Activated naive CD4-positive, alpha-beta T cell (primary cell): Measurements from ENCODE around the gene DRG2.

Experiments used
- DNase-seq, 4 experiments: peaks; one replicate each; lab custom pipeline; 2025; lab: John Stamatoyannopoulos, UW

The DRG2 gene

DNA sequence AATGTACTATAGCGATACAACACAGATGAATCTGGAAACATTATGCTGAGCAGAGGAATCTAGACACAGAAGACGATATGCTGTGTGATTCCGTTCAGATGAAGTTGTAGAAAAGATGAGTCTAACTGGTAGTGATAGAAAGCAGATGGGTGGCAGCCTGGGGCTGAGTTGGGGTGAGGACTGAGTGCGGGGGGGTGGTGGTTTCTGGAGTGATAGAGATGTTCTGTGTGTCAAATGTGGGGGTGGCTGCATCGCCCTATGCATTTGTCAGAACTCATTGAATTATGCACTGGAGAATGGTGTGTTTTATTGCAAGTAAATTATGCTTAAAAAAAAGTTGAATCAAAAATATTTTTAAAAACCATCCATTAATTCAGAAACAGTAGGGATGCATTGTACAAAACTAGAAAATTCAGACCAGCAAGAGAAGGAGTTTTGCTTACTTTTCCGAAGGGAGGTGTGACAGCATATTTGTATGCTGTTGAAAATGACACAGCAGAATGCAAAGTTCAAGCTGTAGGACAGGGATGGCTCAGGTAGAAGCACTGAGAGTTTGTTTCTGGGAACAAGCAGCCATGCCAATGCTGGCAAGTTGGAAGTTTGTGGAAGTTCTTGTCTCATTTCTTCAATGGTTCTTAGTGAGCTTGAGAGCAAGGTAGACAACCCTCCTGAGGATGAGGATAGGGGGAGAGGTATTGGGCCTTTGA is 13.0 kb upstream of the DRG2 start:
- no peak for DNase-seq

DNA sequence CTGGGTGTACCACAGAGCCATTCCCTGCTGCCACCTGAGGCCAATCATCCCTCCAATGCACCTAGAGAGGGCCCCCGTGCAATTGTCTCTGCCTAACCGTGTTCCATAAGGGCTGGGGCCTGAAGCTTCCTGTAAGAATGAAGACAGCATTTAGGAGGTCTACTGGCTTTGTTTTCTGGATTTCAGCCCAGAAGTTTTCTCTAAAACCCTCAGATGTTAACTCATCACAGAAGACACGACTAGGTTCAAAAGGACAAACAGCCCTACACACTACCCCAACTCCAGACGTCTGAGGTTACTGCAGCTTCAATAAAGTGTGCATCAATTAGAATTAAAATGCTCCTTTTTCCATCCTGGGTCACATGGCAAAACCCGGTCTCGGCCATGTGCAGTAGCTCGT is 10.8 kb upstream of the DRG2 start:
- no peak for DNase-seq

DNA sequence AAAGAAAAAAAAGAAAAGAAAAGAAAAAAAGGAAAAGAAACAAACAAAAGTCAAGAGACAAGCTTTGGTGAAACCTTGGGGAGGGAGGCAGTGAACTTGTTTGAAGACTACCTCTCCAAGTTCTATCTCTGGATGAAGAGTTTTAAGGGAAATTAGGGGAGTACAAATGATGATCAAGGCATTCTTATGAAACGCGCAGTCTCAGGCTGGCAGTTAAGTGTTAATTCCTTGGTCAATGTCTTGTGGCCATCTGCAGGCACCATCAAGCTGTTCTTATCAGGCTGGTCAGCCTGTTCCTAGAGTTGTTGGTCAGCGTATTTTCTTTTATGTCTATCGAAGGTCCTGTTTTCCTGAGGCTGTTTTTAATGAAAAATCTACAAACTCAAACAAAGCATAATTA is 8.2 kb upstream of the DRG2 start:
- DNase-seq = no peak

DNA sequence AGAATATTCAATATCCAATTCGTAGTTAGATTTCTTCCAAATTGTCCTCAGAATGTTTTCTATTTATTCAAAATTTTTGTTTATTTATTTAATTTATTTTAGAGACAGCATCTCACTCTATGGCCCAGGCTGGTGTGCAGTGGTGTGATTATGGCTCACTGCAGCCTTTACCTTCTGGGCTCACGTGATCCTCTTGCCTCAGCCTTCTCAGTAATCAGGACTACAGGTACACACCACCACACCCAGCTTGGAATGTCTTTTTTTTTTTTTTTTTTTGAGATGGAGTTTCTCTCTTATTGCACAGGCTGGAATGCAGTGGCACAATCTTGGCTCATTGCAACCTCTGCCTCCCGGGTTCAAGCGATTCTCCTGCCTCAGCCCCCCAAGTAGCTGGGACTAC is 3.5 kb upstream of the DRG2 start:
- DNase-seq = no peak

DNA sequence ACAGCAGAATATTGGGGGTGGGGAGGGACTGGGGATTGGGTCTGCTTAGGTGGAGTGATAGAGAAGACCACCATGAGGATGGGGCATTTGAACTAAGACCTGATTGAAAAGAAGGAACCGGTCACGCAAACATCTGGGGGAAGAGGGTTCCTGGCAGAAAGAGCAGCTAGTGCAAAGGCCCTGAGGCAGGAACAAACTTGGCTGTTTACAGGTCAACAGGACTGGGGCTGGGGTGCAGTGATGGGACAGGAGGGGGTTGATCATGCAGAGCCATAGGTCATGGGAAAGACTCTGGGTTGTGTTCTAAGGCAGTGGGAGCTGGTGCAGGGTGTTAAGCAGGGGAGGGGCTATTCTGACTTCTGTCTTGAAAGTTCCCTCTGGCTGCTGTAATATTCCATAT is 1.9 kb downstream of the DRG2 start:
- DNase-seq = no peak

DNA sequence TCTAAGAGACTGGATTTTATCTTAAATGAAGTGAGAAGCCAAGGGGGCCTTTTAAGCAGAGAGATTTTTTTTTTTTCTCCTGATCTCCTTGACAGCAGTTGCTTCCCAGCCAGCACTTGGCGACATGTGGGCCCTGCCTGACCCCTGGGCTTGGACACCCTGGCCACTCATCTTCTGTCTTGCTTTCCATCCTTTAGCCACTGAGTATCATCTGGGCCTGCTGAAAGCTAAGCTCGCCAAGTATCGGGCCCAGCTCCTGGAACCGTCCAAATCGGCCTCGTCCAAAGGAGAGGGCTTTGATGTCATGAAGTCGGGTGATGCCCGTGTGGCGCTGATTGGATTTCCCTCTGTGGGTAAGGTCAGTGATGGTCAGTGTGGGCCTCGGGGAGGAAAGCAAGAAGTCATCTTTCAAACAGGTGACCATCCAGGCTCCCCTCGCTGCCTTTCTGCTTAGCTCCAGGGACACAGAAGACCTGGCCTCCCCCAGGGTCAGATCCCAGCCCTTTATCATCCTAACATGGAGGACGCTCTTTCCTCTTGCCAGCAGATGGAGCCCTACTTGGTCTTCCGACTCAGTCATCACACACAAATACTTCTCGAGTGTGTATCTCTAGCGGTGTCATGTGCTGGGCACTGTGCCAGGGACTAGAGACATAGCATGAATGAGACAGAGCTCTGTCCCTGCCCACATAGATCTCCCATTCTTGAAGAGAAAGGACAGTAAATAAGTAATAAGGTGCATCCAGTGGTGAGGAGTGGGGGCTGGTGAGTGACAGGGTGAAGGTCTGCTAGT is 6.1 kb downstream of the DRG2 start:
- DNase-seq = no peak

DNA sequence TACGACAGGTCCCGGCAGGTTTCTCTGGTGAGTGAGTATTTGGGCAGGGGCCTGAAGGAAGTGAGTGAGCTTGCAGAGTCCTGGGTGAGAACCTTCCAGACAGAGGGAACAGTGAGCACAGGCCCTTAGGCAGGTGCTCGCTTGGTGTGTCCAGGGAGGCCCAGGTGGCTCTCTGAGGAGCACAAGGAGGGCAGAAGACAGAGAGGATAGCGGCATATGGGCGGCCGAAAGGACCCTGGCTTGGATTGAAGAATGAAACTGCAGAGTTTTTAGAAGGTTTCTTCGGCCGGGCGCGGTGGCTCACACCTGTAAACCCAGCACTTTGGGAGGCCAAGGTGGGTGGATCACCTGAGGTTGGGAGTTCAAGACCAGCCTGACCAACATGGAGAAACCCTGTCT is 6.7 kb downstream of the DRG2 start:
- no peak for DNase-seq

DNA sequence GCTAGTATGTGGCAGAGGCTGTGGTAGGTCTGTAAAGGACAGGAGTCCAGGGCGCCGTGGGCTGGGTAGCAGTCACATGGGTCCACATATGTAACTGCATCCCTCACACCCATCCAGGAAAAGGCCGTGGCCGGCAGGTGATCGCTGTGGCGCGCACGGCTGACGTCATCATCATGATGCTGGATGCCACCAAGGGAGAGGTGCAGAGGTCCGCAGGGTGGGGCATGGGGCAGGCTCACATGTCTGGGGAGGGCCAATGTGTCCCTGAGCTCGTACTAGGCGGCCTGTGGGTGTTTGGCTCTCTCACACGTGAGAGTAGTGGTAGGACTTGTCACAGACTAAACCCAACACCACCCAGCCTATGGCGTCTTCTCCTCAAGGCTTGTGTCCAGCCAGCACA is 11.8 kb downstream of the DRG2 start:
- no peak for DNase-seq

DNA sequence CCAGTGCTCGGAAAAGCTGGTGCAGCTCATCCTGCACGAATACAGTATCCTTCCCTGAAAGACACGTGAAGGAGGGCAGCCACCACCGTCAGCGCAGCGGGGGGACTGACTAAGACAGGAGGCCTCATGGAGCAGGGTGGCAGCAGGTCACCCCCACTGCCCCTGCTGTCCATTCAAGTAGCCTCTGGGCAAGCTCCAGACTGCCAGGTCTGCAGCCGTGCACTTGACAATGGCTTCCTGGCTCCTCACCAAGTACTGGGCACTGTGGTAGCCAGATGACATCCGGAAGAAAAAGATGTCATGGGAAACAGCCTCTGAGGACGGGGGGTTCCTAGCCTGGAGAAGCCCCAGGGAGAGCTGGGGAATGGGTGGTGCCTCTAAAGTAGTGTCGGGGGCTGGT is 12.9 kb downstream of the DRG2 start:
- no peak for DNase-seq

DNA sequence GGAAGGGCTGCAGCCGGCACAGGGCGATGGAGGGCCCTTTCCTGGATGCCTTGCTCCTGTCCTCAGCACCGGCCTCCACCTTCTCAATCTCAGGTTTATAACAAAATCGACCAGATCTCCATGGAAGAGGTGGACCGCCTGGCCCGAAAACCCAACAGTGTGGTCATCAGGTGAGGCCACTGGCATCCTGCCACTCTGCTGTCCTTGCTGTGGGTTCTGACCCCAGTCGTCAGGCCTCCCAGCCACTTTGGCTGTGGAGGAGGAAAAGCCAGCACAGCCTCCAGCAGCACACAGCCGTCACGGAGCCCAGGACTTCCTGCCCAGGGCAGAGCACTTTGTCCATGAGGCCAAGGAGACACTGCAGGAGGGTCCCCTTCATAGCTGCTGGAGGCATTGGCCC is 14.1 kb downstream of the DRG2 start:
- no peak for DNase-seq

DNA sequence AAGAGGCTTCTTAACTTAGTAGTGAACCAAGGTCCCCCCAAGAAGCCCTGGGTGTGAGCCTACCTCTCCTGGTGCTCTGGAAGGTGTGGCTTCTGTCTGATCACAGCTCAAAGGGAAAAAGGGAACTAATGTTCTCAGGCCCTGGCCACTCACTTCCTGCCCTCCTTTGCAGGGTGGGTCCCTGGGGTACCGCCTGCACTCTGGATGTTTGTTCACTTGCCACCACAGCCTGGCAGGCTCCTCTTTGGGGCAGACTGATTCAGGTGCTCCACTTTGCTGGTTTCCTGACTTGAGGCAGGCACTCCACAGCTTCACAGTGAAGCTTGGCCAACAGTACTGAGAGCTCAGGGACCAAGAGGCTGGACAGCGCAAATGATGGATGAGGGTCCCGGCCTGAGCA is 14.9 kb downstream of the DRG2 start:
- no peak for DNase-seq

DNA sequence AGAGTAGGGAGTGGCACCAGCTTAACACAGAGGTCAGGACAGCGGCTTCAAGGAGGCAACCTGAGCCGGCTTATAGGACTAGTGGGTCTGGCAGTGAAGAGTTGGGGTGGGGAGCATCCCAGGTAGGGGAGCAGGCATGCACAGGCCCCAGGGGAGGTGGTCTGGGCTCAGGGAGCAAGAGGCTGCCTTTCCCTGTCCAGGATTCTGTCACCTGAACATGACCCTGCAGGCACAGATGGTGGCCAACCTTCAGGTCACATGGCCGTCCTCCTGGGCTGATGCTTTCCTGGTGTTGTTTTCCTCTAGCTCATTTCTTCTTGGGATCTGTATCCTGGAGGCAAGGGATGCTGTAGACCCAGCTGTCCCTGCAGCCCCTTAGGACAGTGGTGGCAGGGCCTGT is 17.3 kb downstream of the DRG2 start:
- DNase-seq = no peak

DNA sequence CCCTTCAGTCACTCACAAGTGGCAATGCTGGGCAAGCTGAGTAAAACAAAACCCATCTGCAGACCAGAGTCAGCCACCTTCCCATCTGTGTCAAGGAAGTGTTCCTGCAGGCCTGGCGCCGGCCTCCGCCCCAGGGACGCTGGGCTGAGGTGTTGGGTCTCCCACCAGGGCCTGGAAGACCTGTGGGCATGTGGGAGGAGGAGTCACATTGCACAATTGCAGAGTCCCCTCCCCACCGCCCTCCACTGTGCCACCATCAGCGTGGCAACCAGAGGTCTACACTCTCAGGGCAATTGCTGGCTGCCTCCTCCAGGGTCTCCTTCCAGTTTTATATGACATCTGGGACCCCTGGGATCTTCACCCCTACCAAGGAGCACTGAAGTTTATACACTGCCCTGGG is 17.8 kb downstream of the DRG2 start:
- DNase-seq = no peak

DNA sequence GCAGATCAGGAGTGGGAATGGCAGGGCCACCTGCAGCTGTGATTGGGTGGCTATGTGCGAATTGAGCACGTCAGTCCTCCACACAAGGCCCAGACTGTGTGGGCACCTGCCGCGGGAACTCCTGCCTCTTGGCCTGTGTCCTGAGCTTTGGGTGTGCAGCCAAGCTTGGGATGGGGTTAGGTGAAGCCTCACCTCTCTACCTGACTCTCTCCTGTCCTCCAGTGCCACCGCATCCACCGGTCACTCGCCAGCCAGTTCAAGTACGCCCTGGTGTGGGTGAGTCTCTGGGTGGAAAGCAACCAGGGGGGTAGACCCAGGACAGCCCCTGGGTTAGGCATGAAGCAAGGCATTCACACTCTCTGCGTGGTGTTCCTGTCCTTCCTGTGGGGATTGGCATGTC is 18.5 kb downstream of the DRG2 start:
- DNase-seq = no peak

DNA sequence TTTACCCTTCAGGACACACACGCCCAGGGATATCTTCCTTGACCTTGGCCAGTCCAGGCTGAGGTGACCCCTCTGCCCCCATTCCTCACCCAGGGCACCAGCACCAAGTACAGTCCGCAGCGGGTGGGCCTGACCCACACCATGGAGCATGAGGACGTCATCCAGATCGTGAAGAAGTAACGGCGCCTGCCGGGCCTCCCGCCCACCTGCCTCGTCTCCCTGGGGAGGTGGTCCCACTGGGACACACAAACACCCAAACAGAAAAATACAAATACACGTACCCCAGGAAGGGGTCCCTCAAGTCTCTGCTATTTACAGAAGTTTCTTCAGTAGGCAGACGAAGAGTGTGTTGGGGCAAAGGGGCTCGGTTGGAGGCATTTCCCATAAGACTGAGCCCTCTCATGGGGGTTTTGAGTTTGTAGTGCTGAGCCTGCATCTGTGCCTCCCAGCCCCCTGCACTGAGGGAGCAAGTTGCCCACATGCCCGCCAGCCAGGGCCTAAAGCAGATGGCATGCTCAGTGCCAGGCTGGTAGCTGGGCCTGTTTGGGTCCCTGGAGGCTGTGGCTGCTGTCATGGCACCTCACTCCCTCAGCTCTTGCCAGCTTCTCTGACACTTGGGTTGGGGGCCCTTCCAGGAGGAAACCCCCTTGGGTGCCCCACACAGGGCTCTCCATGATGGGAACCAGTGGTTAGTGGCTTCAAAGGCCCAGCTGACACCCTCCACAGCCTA is 19.5 kb downstream of the DRG2 start:
- no peak for DNase-seq

DNA sequence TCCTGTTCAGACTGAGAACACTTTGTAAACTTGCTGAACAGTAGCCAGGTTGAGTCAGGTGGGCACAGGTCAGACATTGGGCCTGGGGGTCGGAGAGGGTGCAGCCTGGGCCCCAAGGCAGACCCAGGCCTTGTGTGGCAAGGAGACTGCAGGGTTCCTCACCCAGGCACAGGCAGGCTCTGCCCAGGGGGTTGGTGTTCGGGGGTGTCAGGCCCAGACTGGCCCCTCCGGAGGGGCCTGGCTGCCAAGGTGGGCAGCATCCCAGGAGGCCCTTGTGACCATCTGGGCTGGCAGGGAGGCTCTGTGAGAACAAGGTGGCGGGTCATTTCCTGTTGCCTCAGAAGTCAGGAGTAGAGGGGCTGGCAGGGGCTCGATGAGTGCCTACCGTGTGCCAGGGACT is 20.2 kb downstream of the DRG2 start:
- no peak for DNase-seq

DNA sequence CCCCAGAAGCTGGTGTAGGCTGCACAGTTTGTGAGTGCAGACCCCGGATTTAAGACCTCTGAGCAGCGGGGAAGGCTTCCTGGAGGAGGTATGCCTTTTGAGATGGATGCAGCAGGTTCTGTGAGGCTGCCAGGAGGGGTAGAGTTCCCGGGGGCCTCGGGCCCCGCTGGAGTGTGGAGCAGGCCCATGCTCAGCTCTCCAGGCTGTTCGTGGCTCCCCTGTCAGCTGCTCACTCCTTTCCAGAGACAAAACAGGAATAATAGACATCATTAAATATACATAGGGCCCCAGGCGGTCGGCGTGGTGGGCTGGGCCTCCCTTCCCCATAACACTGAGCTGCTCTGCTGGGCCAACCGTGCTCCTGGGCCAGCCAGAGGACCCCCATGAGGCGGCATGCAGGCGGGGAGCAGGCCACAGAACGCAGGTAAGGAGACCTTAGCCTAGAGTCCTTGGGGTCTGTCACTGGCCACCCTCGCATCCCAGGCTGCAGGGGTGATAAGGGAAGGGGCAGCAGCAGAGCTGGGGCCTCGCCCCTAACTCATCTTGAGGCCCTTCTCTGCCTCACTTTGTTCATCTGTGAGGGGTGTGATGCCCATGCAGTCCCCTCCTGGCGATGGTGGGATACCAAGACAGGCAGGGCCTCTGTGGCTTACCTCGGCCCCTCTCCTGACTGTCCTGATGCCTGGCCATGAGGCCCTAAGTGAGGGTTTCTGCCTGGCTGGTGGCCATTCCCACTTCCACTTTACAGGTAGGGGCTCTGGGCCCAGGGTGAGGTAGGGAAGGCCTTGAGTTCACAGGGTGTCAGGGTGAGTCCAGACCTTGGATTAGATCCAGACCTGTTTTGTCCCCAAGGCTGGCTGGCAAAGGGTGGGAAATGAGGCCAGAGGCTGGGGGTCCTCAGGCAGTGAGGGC is 20.9 kb downstream of the DRG2 start, which contains the start of gene MYO15A:
MYO15A (plus strand) TSS at position 356 of the 912 bp plus-strand sequence. CDS start 10,045 bp downstream, outside the sequence.
- DNase-seq = no peak

DNA sequence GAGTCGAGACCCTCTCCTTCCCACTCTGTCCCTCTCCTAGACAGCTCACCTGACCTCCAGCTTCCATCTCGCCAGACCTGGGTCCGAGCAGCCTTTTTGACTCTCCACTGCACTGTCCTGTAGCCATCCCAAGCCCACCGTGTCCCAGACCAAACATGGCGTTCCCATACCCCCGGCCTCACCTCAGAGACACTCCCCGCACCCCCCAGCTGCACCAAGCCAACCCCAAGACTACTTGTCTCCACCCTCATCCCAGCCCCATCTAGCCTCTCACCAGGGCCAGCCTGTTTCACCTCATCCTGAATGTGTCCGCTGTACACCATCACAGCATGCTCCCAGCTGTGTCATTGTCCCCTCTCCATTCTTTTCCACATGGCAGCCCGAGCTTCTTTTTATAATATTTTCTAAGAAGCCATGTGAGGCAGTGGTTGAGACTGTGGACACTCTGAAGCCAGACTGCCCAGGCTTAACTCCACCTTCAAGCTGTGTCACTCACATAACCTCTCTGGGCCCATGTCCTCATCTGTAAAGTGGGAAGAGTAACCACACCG is 22.3 kb downstream of the DRG2 start:
- no peak for DNase-seq

DNA sequence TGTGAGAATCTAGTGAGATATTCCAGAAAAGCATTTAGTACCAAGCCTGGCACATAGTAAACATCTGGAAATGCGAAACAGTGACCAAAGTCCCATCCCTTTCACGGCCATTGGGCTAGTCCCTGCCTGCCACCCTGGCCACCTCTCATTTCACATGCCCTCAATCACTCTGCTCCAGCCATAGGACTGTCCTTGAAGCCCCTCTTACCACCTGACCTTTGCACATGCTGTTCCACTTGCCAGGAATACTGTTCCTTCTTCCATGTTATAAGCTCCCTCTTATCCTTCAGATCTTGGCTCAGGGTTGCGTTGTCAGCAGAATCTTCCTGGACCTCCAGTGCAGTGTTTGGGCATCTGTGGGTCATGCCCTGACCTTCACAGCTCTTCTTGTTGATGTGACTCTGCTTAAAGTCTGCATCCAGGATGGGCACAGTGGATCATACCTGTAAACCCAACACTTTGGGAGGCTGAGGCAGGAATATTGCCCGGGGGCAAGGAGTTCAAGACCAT is 22.9 kb downstream of the DRG2 start:
- DNase-seq = no peak

DNA sequence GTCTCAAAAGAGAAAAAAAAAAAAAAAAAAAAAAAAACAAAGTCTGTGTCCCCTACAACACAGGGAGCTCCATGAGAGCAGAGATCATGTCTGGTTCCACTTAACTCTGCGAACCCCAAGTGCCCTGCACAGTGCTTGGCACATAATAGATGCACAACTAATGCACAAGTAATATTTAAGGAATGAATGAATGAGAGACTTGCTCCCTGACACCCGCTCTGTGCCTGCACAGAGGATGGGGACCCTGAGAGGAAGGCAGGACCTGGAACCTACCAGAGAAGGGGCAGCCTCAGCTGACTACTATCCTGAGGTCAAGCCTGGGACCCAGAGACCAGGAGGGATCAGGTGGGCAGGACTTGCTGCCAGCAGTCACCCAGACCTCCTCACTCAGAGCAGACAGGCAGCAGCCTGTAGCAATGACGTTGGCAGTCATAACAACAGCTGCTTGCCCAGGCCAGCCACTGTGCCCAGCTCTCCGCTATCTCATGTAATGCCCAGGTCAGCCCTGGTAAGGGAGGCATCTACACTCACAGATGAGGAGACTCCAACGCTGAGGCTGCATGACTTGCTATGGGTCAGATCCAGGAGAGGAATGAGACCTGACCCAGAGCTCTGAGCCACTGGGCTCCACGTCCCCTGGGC is 23.7 kb downstream of the DRG2 start:
- DNase-seq = no peak

DNA sequence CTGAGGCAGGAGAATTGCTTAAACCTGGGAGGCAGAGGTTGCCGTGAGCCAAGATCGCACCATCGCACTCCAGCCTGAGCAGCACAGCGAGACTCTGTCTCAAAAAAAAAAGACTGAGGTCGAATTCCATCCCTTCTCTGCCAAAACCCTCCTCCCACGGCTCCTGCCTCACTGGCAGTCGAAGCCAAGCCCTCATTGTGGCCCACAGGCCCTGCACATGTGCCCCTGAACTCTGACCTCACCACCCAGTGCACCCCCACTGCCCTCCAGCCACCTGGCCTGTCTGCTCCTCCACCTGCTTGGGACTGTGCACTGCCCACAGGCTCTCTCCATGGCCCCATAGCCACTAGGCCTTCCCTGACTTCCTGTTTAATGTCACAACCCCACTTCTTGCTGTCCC is 27.8 kb downstream of the DRG2 start:
- no peak for DNase-seq
